OCI-LY3 (cell line): ENCODE data around the gene B3GAT3.
"Not testable (repeated sequence)": the region's sequence is repeated elsewhere in the genome, so short reads cannot be mapped to it uniquely, and the experiment has no call there.

Experiments
- H2AFZ ChIP-seq: fragments of 200-600, 300-600 bp; shearing (Covaris generic); 2 replicates; pipeline ENCODE4 v1.6.0; 2014; ENCODE audit warnings: antibody characterized with exemption, low read depth, low read length
- H3K27ac ChIP-seq: fragments of 200-600, 300-600 bp; sonication (generic); 2 replicates; pipeline ENCODE4 v1.5.1; 2014; ENCODE audit warnings: mild to moderate bottlenecking, low read length, moderate library complexity, mixed read lengths
- H3K27me3 ChIP-seq: fragments of 200-600, 300-600 bp; sonication (generic); 2 replicates; pipeline ENCODE4 v1.6.1; 2014; ENCODE audit warnings: low read depth, low read length, mixed read lengths
- H3K36me3 ChIP-seq: fragments of 200-600, 300-600 bp; sonication (generic); replicated peaks from 2 replicates; pipeline ENCODE3; 2014; ENCODE audit warnings: low read depth, low read length, mixed read lengths
- H3K4me1 ChIP-seq: fragments of 300-600, 200-600 bp; sonication (generic); 2 replicates; pipeline ENCODE4 v1.6.1; 2014; ENCODE audit warnings: low read length, mixed read lengths
- H3K4me2 ChIP-seq: fragments of 200-600, 300-600 bp; sonication (generic); 2 replicates; pipeline ENCODE4 v1.6.1; 2014; ENCODE audit warnings: low read length, mixed read lengths
- H3K4me3 ChIP-seq: fragments of 300-600, 200-600 bp; sonication (generic); 2 replicates; pipeline ENCODE4 v1.5.1; 2014; ENCODE audit warnings: antibody characterized with exemption, mild to moderate bottlenecking, low read length, moderate library complexity
- H3K79me2 ChIP-seq: fragments of 300-600, 200-600 bp; shearing (Covaris generic); 2 replicates; pipeline ENCODE4 v1.6.1; 2014; ENCODE audit warnings: mild to moderate bottlenecking, low read length, mixed read lengths
- H3K9ac ChIP-seq: fragments of 300-600, 200-600 bp; shearing (Covaris generic); 2 replicates; pipeline ENCODE4 v1.6.0; 2014; ENCODE audit warnings: mild to moderate bottlenecking, low read length, moderate library complexity
- H3K9me3 ChIP-seq: fragments of 200-600, 300-600 bp; shearing (Covaris generic); 2 replicates; pipeline ENCODE4 v1.6.1; 2014; ENCODE audit warnings: low read length, mixed read lengths; ENCODE audit not compliant: insufficient read depth
- H4K20me1 ChIP-seq: fragments of 200-600, 300-600 bp; sonication (generic); 2 replicates; pipeline ENCODE4 v1.6.1; 2016; ENCODE audit warnings: low read length, mixed read lengths; ENCODE audit not compliant: insufficient read depth
- EZH2phosphoT487 ChIP-seq: fragments of 200-600 bp; shearing (Covaris generic); IDR thresholded peaks from 2 replicates; pipeline ENCODE4 v1.6.1; 2018; ENCODE audit warnings: antibody characterized with exemption, mixed run types, low read depth
- TF ChIP-seq, protein P1 (sequence below): fragments of 200-600, 300-600 bp; sonication (generic); IDR thresholded peaks from 2 replicates; pipeline ENCODE4 v1.5.1; 2014; ENCODE audit warnings: antibody characterized with exemption, low read length, low read depth

B3GAT3 gene

DNA sequence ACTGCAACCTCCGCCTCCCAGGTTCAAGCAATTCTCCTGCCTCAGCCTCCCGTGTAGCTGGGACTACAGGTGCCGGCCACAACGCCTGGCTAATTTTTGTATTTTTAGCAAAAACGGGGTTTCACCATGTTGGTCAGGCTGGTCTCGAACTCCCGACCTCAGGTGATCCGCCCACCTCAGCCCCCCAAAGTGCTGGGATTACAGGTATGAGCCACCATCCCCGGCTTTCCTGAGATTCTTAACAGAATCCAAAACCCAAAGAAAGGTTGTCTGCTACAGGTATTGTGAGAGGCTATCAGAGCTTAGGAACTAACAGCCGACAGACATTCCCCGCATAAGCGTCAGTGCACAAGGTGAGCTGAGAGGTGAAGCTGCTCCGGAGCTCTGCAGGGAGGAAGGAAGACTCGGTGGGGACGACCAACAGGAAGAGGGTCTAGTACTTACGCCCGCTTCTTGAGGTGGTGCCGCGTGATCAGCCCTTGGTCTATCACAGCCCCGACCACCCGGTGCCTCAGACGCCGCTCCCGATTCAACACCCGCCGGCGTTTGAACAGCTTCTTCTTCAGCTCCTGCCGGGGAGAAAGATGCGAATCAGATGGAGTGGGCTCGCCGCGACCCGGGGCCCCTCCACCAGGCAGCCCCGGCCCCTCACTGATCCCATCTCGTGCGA is 42.8 kb upstream of the B3GAT3 start:
- peaks cover 54% of the 10 kb centered on the region for H3K79me2 ChIP-seq
- peaks cover 36% of the 10 kb centered on the region for H3K36me3 ChIP-seq
- H3K9ac ChIP-seq, result peak overlapping the region; percentile 95
- no peaks in the 10 kb centered on the region for H3K9me3 ChIP-seq
- no peaks in the 10 kb centered on the region for H3K27me3 ChIP-seq
- H3K4me1 ChIP-seq, result peaks cover 20% of the 10 kb centered on the region
- H3K4me3 ChIP-seq, result peak overlapping the region; percentile 88
- no peak for TF ChIP-seq EZH2phosphoT487
- TF ChIP-seq, protein P1, sequence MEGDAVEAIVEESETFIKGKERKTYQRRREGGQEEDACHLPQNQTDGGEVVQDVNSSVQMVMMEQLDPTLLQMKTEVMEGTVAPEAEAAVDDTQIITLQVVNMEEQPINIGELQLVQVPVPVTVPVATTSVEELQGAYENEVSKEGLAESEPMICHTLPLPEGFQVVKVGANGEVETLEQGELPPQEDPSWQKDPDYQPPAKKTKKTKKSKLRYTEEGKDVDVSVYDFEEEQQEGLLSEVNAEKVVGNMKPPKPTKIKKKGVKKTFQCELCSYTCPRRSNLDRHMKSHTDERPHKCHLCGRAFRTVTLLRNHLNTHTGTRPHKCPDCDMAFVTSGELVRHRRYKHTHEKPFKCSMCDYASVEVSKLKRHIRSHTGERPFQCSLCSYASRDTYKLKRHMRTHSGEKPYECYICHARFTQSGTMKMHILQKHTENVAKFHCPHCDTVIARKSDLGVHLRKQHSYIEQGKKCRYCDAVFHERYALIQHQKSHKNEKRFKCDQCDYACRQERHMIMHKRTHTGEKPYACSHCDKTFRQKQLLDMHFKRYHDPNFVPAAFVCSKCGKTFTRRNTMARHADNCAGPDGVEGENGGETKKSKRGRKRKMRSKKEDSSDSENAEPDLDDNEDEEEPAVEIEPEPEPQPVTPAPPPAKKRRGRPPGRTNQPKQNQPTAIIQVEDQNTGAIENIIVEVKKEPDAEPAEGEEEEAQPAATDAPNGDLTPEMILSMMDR, result no peak
- H4K20me1 ChIP-seq, result no peaks in the 10 kb centered on the region
- peak overlapping the region; percentile 74 for H2AFZ ChIP-seq
- H3K4me2 ChIP-seq, result peak overlapping the region; percentile 70
- peak overlapping the region; percentile 85 for H3K27ac ChIP-seq

DNA sequence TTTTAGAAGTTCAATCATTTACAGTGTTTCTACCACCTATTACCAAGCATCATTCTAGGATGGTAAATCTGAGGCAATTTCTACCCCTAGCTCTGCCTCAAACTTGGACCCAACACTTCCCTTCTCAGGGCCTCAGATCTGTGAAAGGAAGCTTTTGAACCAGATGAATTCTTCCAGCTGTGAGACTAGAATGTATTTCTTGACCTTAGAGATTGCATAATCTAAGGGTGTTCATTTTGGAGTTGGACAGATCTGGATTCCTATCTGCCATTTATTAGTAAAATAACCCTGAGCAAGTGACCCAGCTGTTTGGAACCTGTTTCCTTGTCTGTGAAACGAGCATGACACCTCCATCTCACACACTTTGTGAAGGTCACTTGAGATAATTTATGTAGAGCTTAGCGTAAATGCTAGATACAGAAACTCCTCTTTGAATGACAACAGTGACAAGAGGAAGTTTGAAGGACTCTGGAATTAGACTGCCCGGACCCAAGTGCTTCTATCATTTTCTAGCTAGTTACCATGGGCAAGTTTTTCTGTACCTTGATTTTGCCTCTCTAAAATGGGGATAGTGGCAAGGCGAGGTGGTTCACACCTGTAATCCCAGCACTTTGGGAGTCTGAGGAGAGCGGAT is 35.1 kb upstream of the B3GAT3 start:
- no peak overlapping the region for H3K9ac ChIP-seq
- H4K20me1 ChIP-seq, result no peaks in the 10 kb centered on the region
- peaks cover 11% of the 10 kb centered on the region for H3K4me1 ChIP-seq
- no peaks in the 10 kb centered on the region for H3K27me3 ChIP-seq
- no peak overlapping the region for H3K4me2 ChIP-seq
- peaks cover 3% of the 10 kb centered on the region for H3K36me3 ChIP-seq
- H3K79me2 ChIP-seq, result peaks cover 12% of the 10 kb centered on the region
- 0 out of 2 replicates have a peak overlapping the region, but pooled peaks have one; percentile 20 for H2AFZ ChIP-seq
- H3K9me3 ChIP-seq, result no peaks in the 10 kb centered on the region
- H3K27ac ChIP-seq, result no peak overlapping the region
- TF ChIP-seq, protein P1, result no peak
- H3K4me3 ChIP-seq, result no peak overlapping the region

DNA sequence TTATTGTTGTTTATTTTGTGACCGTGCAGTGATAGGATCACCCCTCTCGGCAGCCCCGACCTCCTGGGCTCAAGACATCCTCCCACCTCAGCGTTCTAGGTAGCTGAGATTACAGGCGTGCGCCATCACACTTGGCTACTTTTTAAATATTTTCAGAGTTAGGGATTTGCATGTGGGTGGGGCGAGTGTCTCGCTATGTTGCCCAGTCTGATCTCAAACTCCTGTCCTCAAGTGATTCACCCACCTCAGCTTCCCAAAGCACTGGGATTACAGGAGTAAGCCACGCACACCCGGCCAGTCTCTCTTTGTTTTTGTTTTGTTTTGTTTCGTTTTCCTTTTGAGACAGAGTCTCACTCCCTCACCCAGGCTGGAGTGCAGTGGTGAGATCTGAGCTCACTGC is 32.5 kb upstream of the B3GAT3 start:
- no peak for TF ChIP-seq EZH2phosphoT487
- TF ChIP-seq, protein P1, result no peak
- H3K27me3 ChIP-seq, result no peaks in the 10 kb centered on the region
- no peaks in the 10 kb centered on the region for H3K9me3 ChIP-seq
- peak overlapping the region; percentile 14; the same call in 1 of the 2 replicates for H2AFZ ChIP-seq
- no peak overlapping the region for H3K27ac ChIP-seq
- peak overlapping the region; percentile 48 for H3K4me2 ChIP-seq
- no peaks in the 10 kb centered on the region for H4K20me1 ChIP-seq
- peaks cover 14% of the 10 kb centered on the region for H3K4me1 ChIP-seq
- H3K4me3 ChIP-seq, result peak overlapping the region; percentile 98
- no peak overlapping the region for H3K9ac ChIP-seq
- peaks cover 28% of the 10 kb centered on the region for H3K79me2 ChIP-seq
- peaks cover 6% of the 10 kb centered on the region for H3K36me3 ChIP-seq

DNA sequence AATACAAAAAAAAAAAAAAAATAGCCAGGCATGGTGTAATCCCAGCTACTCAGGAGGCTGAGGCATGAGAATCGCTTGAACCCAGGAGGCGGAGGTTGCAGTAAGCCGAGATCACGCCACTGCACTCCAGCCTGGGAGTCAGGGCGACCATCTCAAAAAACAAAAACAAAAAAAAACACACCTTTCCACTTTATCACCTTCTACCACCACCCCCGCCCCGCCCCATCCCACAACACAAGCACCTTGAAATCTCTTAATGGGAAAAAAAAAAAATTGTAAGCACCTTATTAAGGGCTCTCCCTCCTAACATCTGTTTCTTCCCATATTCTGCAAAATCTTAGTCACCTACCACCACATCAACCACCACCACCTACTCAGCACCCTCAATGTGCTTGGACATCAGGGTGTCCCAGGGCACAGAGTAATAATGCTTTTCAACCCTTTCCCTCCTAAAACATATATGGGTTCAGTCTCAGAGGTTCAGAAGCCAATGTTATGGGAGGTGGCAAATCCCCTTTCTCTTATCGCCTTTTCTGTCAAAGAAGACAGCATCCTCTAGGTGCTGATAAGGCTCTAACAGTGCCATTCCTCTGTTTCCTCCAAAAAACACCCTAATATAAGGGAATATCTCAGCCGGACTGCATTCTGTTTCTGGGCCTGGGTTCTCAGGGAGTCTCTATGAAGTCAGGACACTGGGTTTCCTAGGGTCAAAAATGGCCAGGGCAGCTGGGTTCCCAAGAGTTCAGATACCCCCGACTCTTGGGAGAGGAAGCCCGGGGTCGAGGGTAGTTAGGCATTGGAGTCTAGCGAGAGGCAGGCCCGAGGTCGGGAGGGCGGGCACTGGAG is 30.6 kb upstream of the B3GAT3 start:
- Histone ChIP-seq H3K79me2 (peaks cover 31% of the 10 kb centered on the region), H3K4me1 (peaks cover 14% of the 10 kb centered on the region), H2AFZ (0 out of 2 replicates have a peak overlapping the region, but pooled peaks have one; percentile 46), H3K9me3 (no peaks in the 10 kb centered on the region), H3K9ac (peak overlapping the region; percentile 96), H3K4me2 (peak overlapping the region; percentile 99), H3K27ac (peak overlapping the region; percentile 78), H3K4me3 (peak overlapping the region; percentile 98), H3K27me3 (no peaks in the 10 kb centered on the region), H4K20me1 (no peaks in the 10 kb centered on the region), H3K36me3 (peaks cover 17% of the 10 kb centered on the region)
- no peak for TF ChIP-seq EZH2phosphoT487

DNA sequence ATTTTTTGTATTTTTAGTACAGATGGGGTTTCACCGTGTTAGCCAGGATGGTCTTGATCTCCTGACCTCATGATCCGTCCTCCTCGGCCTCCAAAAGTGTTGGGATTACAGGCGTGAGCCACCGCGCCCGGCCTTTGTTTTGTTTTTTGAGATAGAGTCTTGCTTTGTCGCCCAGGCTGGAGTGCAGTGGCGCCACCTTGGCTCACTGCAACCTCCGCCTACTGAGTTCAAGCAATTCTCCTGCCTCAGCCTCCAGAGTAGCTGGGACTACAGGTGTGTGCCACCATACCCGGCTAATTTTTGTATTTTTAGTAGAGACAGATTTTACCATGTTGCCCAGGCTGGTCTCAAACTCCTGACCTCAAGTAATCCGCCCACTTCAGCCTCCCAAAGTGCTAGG is 28.5 kb upstream of the B3GAT3 start:
- Histone ChIP-seq H3K4me1 (peaks cover 22% of the 10 kb centered on the region), H3K36me3 (peaks cover 17% of the 10 kb centered on the region), H3K79me2 (peaks cover 42% of the 10 kb centered on the region)
- H2AFZ ChIP-seq, H3K9ac ChIP-seq, H4K20me1 ChIP-seq, H3K27me3 ChIP-seq, H3K27ac ChIP-seq, H3K4me2 ChIP-seq, H3K9me3 ChIP-seq, H3K4me3 ChIP-seq: not testable (repeated sequence)
